K562 (cell line): ENCODE data around the gene ETV3. TPM values are rescaled to one million over a fixed set of nuclear protein-coding genes. Genes with fewer than 3 reads are reported as not detected.

ENCODE experiments used
- CAMTA2 ChIP-seq: fragments of 250-450 bp; sonication (Bioruptor Pico); conservative IDR thresholded peaks from 2 replicates; pipeline ENCODE4 v1.5.1; 2022
- FOXK2 ChIP-seq, 2 experiments: fragments of 450-650 bp; IDR thresholded peaks in 1 of 2; conservative IDR thresholded peaks in 1 of 2; 2 replicates each; pipeline ENCODE4 v1.6.1; 2016; ENCODE audit warnings: low read depth in 2 of 2, mild to moderate bottlenecking in 1 of 2
- KHSRP ChIP-seq: fragments of 450-650 bp; IDR thresholded peaks from 2 replicates; pipeline ENCODE4 v1.6.1; 2017
- MEF2D ChIP-seq: conservative IDR thresholded peaks from 2 replicates; pipeline ENCODE4 v1.6.1; 2016; ENCODE audit warnings: low read depth, missing genetic modification characterization, missing compliant biosample characterization
- RBM17 ChIP-seq: fragments of 200-400 bp; formaldehyde crosslinking; IDR thresholded peaks from 2 replicates; pipeline ENCODE4 v1.6.1; 2017; ENCODE audit warnings: low read depth, mild to moderate bottlenecking, low read length, borderline replicate concordance
- TEAD4 ChIP-seq, 2 experiments: sonication (generic) in 1 of 2; formaldehyde crosslinking in 1 of 2; IDR thresholded peaks; 2 replicates each; pipeline versions ENCODE4 v1.6.1 to v1.8.0; 2012 to 2022; ENCODE audit warnings: borderline replicate concordance in 1 of 2, inconsistent platforms in 1 of 2, low read length in 1 of 2, mild to moderate bottlenecking in 1 of 2, missing genetic modification reagents in 1 of 2
- ZNF134 ChIP-seq: fragments of 250-450 bp; sonication (Bioruptor Pico); conservative IDR thresholded peaks from 2 replicates; pipeline ENCODE4 v1.4.0; 2020
- ZNF57 ChIP-seq: fragments of 450-650 bp; formaldehyde crosslinking; IDR thresholded peaks from 2 replicates; pipeline ENCODE4 v1.4.0; 2020; ENCODE audit warnings: mild to moderate bottlenecking, moderate library complexity
- polyA plus RNA-seq, 8 experiments: library from polyadenylated mRNA; depleted of rRNA in 4 of 8; stranded (reverse) in 5 of 8; unstranded in 3 of 8; fragments of >200 nt; fragmentation: Nextera tagmentation in 2 of 8; fragmentation: Illumina TruSeq in 1 of 8; extraction: Ambion mirVana in 2 of 8; extraction: Trizol in 1 of 8; gene quantifications; 2 replicates each; pipeline versions ENCODE4 v1.2.1 to v1.2.3, GENCODE V29; 2011 to 2014; ENCODE audit warnings: inconsistent platforms in 1 of 8, missing spikeins in 1 of 8
- total RNA-seq, 7 experiments: library from RNA; depleted of rRNA in 6 of 7; stranded (reverse); fragments of >200 nt in 6 of 7; fragmentation: Illumina TruSeq in 2 of 7; extraction: Trizol in 2 of 7; gene quantifications; 2 replicates each; pipeline versions ENCODE4 v1.2.1 to v1.2.3, GENCODE V29; 2011 to 2021; ENCODE audit warnings: low replicate concordance in 1 of 7
- TF ChIP-seq, protein P1 (sequence below): fragments of 450-650 bp; IDR thresholded peaks from 2 replicates; pipeline ENCODE4 v1.6.1; 2017; ENCODE audit warnings: mild to moderate bottlenecking, moderate library complexity
- TF ChIP-seq, protein P2 (sequence below): fragments of 250-450 bp; sonication (Bioruptor Pico); IDR thresholded peaks from 2 replicates; pipeline ENCODE4 v1.8.0; 2022; ENCODE audit warnings: inconsistent platforms
- TF ChIP-seq, protein P3 (sequence below), 2 experiments: fragments of 450-650 bp; IDR thresholded peaks; 2 replicates each; pipeline ENCODE4 v1.6.1; 2016
- TF ChIP-seq, protein P4 (sequence below): fragments of 450-650 bp; formaldehyde crosslinking; IDR thresholded peaks from 2 replicates; pipeline ENCODE4 v1.4.0; 2020; ENCODE audit warnings: mild to moderate bottlenecking, mixed read lengths
- TF ChIP-seq, protein P5 (sequence below), 2 experiments: IDR thresholded peaks; 2 replicates each; pipeline ENCODE4 v1.6.1; 2011; ENCODE audit warnings: borderline replicate concordance in 1 of 2, control low read depth in 1 of 2, low read depth in 1 of 2, low read length in 1 of 2, mild to moderate bottlenecking in 1 of 2, mixed read lengths in 1 of 2, moderate library complexity in 1 of 2; ENCODE audit not compliant: insufficient read depth in 1 of 2, insufficient read length in 1 of 2, poor library complexity in 1 of 2, severe bottlenecking in 1 of 2; ENCODE audit errors: extremely low read depth in 1 of 2

ETV3 gene
- total and polyA plus RNA-seq, 9 of the 15 experiments (the other 6 are each of a cell fraction or from before 2014, with no cell fraction given): 3.1 to 16.0 (median 9.0) TPM

DNA sequence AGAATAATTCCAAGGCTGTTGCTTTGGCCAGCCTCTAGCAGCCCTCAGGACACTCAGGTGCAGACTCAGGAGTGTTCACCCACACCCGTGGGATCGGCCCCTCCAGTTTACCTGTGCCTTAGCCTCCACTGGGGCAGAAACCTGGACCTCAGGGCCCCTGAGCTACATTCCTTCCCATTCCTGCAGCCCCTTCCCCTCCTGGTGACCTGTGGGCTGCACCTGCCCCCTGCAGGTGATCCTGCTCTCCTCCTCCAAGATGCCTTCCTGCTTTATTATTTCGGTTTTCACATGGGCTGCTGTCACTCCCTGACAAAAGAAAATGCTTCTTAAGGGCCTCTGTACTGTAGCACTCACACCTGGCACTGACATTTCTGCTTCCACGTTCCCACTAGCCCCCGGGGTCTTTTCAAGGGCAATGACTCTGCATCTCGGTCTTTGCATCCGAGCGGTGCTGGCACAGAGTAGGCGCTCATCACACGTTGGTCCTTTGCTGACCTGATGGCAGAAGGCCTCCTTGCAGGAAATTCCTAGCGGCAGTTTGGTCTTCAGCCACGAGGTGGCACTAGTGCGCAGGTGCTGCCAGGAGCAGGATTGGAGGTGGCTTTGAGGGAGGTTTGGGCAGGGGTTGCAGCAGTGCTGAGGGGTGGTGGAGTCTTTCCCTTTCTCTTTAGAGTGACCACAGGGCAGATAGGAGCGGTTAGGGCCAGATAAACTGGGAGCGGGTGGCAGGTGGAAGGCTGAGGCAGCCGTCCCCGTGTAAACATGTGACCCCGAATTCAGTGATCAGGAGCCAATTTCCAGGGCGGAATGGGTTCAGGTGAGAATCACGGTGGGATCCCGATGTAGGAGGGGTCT lies 25.3 kb upstream of the ETV3 start (continued):
- TF ChIP-seq, protein P1, sequence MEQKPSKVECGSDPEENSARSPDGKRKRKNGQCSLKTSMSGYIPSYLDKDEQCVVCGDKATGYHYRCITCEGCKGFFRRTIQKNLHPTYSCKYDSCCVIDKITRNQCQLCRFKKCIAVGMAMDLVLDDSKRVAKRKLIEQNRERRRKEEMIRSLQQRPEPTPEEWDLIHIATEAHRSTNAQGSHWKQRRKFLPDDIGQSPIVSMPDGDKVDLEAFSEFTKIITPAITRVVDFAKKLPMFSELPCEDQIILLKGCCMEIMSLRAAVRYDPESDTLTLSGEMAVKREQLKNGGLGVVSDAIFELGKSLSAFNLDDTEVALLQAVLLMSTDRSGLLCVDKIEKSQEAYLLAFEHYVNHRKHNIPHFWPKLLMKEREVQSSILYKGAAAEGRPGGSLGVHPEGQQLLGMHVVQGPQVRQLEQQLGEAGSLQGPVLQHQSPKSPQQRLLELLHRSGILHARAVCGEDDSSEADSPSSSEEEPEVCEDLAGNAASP: no peak
- no peak for TF ChIP-seq ZNF134 (CRISPR knock-in tag)
- TF ChIP-seq, protein P2, sequence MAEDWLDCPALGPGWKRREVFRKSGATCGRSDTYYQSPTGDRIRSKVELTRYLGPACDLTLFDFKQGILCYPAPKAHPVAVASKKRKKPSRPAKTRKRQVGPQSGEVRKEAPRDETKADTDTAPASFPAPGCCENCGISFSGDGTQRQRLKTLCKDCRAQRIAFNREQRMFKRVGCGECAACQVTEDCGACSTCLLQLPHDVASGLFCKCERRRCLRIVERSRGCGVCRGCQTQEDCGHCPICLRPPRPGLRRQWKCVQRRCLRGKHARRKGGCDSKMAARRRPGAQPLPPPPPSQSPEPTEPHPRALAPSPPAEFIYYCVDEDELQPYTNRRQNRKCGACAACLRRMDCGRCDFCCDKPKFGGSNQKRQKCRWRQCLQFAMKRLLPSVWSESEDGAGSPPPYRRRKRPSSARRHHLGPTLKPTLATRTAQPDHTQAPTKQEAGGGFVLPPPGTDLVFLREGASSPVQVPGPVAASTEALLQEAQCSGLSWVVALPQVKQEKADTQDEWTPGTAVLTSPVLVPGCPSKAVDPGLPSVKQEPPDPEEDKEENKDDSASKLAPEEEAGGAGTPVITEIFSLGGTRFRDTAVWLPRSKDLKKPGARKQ (CRISPR knock-in tag): no peak
- TF ChIP-seq FOXK2 (conservative IDR thresholded peaks at IDR 0.05 in 1 of 2, IDR thresholded peaks at IDR 0.05 in 1 of 2; ENCODE audit: low read depth in 2 of 2): no peak
- no peak for TF ChIP-seq MEF2D (tag)
- TF ChIP-seq RBM17: no peak
- TF ChIP-seq CAMTA2 (CRISPR knock-in tag): no peak
- no peak for TF ChIP-seq KHSRP
- TF ChIP-seq, protein P3, sequence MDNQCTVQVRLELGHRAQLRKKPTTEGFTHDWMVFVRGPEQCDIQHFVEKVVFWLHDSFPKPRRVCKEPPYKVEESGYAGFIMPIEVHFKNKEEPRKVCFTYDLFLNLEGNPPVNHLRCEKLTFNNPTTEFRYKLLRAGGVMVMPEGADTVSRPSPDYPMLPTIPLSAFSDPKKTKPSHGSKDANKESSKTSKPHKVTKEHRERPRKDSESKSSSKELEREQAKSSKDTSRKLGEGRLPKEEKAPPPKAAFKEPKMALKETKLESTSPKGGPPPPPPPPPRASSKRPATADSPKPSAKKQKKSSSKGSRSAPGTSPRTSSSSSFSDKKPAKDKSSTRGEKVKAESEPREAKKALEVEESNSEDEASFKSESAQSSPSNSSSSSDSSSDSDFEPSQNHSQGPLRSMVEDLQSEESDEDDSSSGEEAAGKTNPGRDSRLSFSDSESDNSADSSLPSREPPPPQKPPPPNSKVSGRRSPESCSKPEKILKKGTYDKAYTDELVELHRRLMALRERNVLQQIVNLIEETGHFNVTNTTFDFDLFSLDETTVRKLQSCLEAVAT (IDR thresholded peaks at IDR 0.05): no peak
- no peak for TF ChIP-seq ZNF57 (CRISPR knock-in tag)
- TF ChIP-seq, protein P4, sequence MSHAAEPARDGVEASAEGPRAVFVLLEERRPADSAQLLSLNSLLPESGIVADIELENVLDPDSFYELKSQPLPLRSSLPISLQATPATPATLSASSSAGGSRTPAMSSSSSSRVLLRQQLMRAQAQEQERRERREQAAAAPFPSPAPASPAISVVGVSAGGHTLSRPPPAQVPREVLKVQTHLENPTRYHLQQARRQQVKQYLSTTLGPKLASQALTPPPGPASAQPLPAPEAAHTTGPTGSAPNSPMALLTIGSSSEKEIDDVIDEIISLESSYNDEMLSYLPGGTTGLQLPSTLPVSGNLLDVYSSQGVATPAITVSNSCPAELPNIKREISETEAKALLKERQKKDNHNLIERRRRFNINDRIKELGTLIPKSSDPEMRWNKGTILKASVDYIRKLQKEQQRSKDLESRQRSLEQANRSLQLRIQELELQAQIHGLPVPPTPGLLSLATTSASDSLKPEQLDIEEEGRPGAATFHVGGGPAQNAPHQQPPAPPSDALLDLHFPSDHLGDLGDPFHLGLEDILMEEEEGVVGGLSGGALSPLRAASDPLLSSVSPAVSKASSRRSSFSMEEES (CRISPR knock-in tag): peak; percentile 54
- TF ChIP-seq TEAD4 (IDR thresholded peaks at IDR 0.05; ENCODE audit: low read length): 0 out of 2 replicates have a peak, but pooled peaks have one; percentile 24
- no peak for TF ChIP-seq TEAD4 (CRISPR knock-in tag; IDR thresholded peaks at IDR 0.05; ENCODE audit: borderline replicate concordance)
- TF ChIP-seq, protein P5, sequence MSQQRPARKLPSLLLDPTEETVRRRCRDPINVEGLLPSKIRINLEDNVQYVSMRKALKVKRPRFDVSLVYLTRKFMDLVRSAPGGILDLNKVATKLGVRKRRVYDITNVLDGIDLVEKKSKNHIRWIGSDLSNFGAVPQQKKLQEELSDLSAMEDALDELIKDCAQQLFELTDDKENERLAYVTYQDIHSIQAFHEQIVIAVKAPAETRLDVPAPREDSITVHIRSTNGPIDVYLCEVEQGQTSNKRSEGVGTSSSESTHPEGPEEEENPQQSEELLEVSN (IDR thresholded peaks at IDR 0.05; ENCODE audit: borderline replicate concordance in 1 of 2, extremely low read depth in 1 of 2, insufficient read depth in 1 of 2, insufficient read length in 1 of 2, low read depth in 1 of 2, low read length in 1 of 2, poor library complexity in 1 of 2, severe bottlenecking in 1 of 2): no peak
